ENCODE results near the gene PDCD4. TPM values are rescaled to one million over a fixed set of nuclear protein-coding genes. Genes with fewer than 3 reads are reported as not detected.

Gene PDCD4
- polyA plus RNA-seq, 1 of the 3 experiments (the other 2 are of a cell fraction) = 23.3 TPM

DNA sequence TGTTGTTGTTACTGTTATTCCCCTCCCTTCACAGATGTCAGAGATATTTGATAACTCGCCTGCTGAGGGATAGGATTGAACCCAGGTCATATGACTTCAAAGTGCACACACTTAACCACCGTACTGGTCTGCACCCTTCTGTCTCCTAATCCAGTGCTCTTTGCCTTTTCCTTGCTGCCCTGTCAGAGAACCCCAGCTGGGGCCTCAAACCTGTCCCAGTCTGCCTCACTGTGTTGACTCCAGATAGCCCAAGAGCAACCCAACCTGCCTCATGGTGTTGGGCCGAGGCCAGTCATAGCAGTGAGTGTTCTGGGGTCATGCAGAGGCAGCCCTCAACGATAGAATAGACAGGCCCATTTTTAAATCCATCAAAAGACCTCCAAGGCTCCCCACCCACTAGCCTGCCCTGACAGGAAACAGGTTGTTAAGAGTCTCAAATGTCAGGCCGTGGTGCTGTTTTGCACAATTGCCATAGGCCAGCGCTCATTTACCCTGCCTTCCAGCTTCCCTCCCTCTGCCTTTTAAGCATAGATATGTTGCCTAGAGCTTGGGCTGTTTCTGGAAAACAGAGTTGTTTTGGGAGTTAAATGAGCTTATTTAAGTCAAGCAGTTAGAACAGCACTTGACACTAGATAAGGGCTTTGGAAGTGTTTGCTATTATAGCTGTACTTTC is 37.0 kb upstream of the PDCD4 start (continued):
- TF ChIP-seq GATA2 (CRISPR knock-in tag; IDR thresholded peaks at IDR 0.05) (no peak), REST (IDR thresholded peaks at IDR 0.05; ENCODE audit: low read depth, low read length) (no peak)

DNA sequence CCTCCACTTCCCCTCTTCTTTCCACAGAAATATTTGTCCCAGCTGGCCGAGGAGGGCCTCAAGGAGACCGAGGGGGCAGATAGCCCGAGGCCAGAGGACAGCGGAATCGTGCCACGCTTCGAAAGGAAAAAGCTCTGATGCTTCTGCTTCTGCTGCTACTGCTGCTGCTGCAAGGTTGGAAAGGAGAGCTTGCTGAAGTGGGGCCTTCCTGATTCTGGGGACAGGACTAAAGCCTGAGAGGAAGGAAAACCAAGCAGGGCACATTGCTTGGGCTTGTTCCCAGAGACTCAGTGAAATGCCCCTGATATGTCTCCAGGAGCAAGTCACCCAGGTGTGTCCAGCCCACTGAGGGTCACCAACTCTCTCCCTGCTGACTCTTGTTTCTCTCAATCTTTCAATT is 35.9 kb upstream of the PDCD4 start:
- no peak overlapping the region for H3K4me2 ChIP-seq
- WGBS (ENCODE audit: low lambda C conversion rate) = 66% methylated on average over 7 of the region's 7 CpGs
- ChIA-PET CTCF (interaction anchor here (1.3 to 1.8 kb wide), 3 partner anchors 13 to 58 kb away, joined by 3 to 6 read pairs (median 4); no protein-coding TSS in a partner anchor), POLR2A (interaction anchor here (1.3 kb wide), 1 partner anchor 22 kb away, joined by 3 read pairs; no protein-coding TSS in a partner anchor)
- H3K4me3 ChIP-seq (ENCODE audit: low read depth in 2 of 2, low read length in 1 of 2) = no peak overlapping the region
- H3K9me3 ChIP-seq = no peaks in the 10 kb centered on the region
- no peaks in the 10 kb centered on the region for H3K27me3 ChIP-seq (ENCODE audit: insufficient read depth)
- H3F3A ChIP-seq (replicated peaks; ENCODE audit: insufficient read depth) = no peaks in the 10 kb centered on the region
- H3K36me3 ChIP-seq (replicated peaks in 1 of 2; ENCODE audit: control insufficient read depth in 1 of 2, insufficient read depth in 2 of 2, low read length in 1 of 2) = no peaks in the 10 kb centered on the region
- no peak overlapping the region; a peak in 1 of 4 replicates for H3K27ac ChIP-seq (ENCODE audit: low read depth in 2 of 2, low read length in 1 of 2)
- H3K9me2 ChIP-seq = no peaks in the 10 kb centered on the region
- no peaks in the 10 kb centered on the region for H4K20me1 ChIP-seq (ENCODE audit: insufficient read depth)
- TF ChIP-seq FOXM1 (IDR thresholded peaks at IDR 0.05; ENCODE audit: low read depth) = no peak
- TF ChIP-seq FOSL2 (IDR thresholded peaks at IDR 0.05; ENCODE audit: borderline replicate concordance, low read depth) = no peak
- no peak for TF ChIP-seq IRF3 (IDR thresholded peaks at IDR 0.05; ENCODE audit: low read depth, low read length)
- TF ChIP-seq JUND (IDR thresholded peaks at IDR 0.05) = no peak
- no peak for TF ChIP-seq EZH2phosphoT487 (IDR thresholded peaks at IDR 0.05; ENCODE audit: borderline replicate concordance, low read depth)
- no peak for TF ChIP-seq POLR2AphosphoS5 (IDR thresholded peaks at IDR 0.05; ENCODE audit: low read depth, low read length)
- TF ChIP-seq CHD2 (IDR thresholded peaks at IDR 0.05; ENCODE audit: low read length, partially characterized antibody) = no peak
- TF ChIP-seq YY1 (IDR thresholded peaks at IDR 0.05; ENCODE audit: low read depth) = no peak
- no peak for TF ChIP-seq CTCF (IDR thresholded peaks at IDR 0.05)
- H2AFZ ChIP-seq (ENCODE audit: low read depth) = no peak overlapping the region
- H3K9ac ChIP-seq = no peak overlapping the region
- no peaks in the 10 kb centered on the region for H3K79me2 ChIP-seq (ENCODE audit: insufficient read depth)
- H3K4me1 ChIP-seq (ENCODE audit: control insufficient read depth in 1 of 2, insufficient read depth in 2 of 2, low read depth in 1 of 2, low read length in 1 of 2) = peaks cover 0 to 43% of the 10 kb centered on the region in 2 experiments; a peak in 2 of 4 replicates
- no peak for DNase-seq

All from SK-N-SH (cell line).